K562 (cell line): Measurements from ENCODE around the gene MTMR3. TPM values are rescaled to one million over a fixed set of nuclear protein-coding genes. Genes with fewer than 3 reads are reported as not detected.

ENCODE experiments used
- ATAC-seq: fragments of 200-7000 bp; cut with Tn5 transposase; 3 replicates; pipeline ENCODE4 v1.9.1; 2020; ENCODE audit warnings: moderate library complexity
- BruUV-seq: library from RNA; stranded (reverse); fragments of 400-500 nt; replicated peaks from 2 replicates; lab custom pipeline; 2021; lab: Mats Ljungman, UMichigan
- CTCF ChIA-PET: fragments of 300-600 bp; formaldehyde crosslinking; extraction: SDS; loops from one replicate; lab custom pipeline; 2021; ENCODE audit warnings: low intra/inter-chr PET ratio; lab: Yijun Ruan, JAX
- POLR2A ChIA-PET: fragments of 300-600, 350-650 bp; sonication (Branson Sonifier 250); formaldehyde crosslinking; extraction: SDS; loops from one replicate; lab custom pipeline; 2021; ENCODE audit warnings: antibody characterized with exemption, inconsistent platforms; lab: Yijun Ruan, JAX
- DNase-seq, 4 experiments: peaks; one replicate each; pipeline versions ENCODE4 v3.0.0 to v3.0.0-alpha.2; 2011 to 2018; ENCODE audit warnings: low spot score in 3 of 4, mixed read lengths in 3 of 4; ENCODE audit errors: extremely low read depth in 1 of 4
- FAIRE-seq: peaks from 2 replicates; lab custom pipeline; 2011; peaks lifted over from hg19 to GRCh38; lab: Jason Lieb, UNC
- H2AFZ ChIP-seq: 2 replicates; pipeline ENCODE4 v1.6.0; 2011; ENCODE audit warnings: low read depth, low read length, control low read depth, inconsistent platforms
- H3K27ac ChIP-seq: fragments of 200-600 bp; 3 replicates; pipeline ENCODE4 v1.8.0; 2011; ENCODE audit warnings: low read depth, mild to moderate bottlenecking, control low read depth, inconsistent platforms, low read length, moderate library complexity, mixed read lengths; ENCODE audit errors: extremely low read depth
- H3K27me3 ChIP-seq, 2 experiments: fragments of 300-600 bp in 1 of 2; 2 replicates in 1 of 2; 3 replicates in 1 of 2; pipeline versions ENCODE4 v1.6.0 to v1.8.0; 2011; ENCODE audit warnings: inconsistent platforms in 2 of 2, low read length in 2 of 2, mild to moderate bottlenecking in 1 of 2, mixed read lengths in 1 of 2, moderate library complexity in 1 of 2; ENCODE audit not compliant: control insufficient read depth in 2 of 2, insufficient read depth in 2 of 2
- H3K36me3 ChIP-seq: fragments of 300-600 bp; 3 replicates; pipeline ENCODE4 v1.8.0; 2011; ENCODE audit warnings: mild to moderate bottlenecking, low read length, inconsistent platforms; ENCODE audit not compliant: control insufficient read depth, insufficient read depth
- H3K4me1 ChIP-seq, 2 experiments: fragments of 200-600 bp in 1 of 2; replicated peaks in 1 of 2; 2 replicates in 1 of 2; 3 replicates in 1 of 2; pipeline versions ENCODE4 v1.5.1 to v1.8.0; 2011; ENCODE audit warnings: inconsistent platforms in 2 of 2, low read length in 2 of 2, mild to moderate bottlenecking in 1 of 2, mixed read lengths in 1 of 2, moderate library complexity in 1 of 2; ENCODE audit not compliant: control insufficient read depth in 2 of 2, insufficient read depth in 2 of 2
- H3K4me2 ChIP-seq: 2 replicates; pipeline ENCODE4 v1.6.1; 2011; ENCODE audit warnings: low read length, control low read depth, inconsistent platforms, mixed read lengths; ENCODE audit not compliant: insufficient read depth
- H3K4me3 ChIP-seq: fragments of 200-600 bp; sonication (generic), shearing (Covaris generic); 2 replicates; pipeline ENCODE4 v1.5.1; 2016; ENCODE audit warnings: control low read depth, inconsistent platforms
- H3K79me2 ChIP-seq: fragments of 200-600 bp; 3 replicates; pipeline ENCODE4 v1.8.0; 2011; ENCODE audit warnings: low read length, inconsistent platforms; ENCODE audit not compliant: control insufficient read depth, insufficient read depth
- H3K9ac ChIP-seq, 2 experiments: 2 replicates each; pipeline versions ENCODE4 v1.6.0 to v1.6.1; 2011; ENCODE audit warnings: low read depth in 2 of 2, low read length in 2 of 2, control low read depth in 1 of 2, inconsistent platforms in 1 of 2, mild to moderate bottlenecking in 1 of 2, mixed read lengths in 1 of 2; ENCODE audit not compliant: insufficient read depth in 1 of 2
- H3K9me1 ChIP-seq: one replicate; pipeline ENCODE4 v1.6.0; 2011; ENCODE audit warnings: inconsistent platforms, mild to moderate bottlenecking, low read length, moderate library complexity; ENCODE audit not compliant: control insufficient read depth, insufficient read depth
- H3K9me3 ChIP-seq: replicated peaks from 2 replicates; pipeline ENCODE4 v1.5.1; 2011; ENCODE audit warnings: low read depth, low read length, inconsistent platforms; ENCODE audit not compliant: control insufficient read depth, insufficient read depth
- H4K20me1 ChIP-seq: replicated peaks from 2 replicates; pipeline ENCODE4 v1.6.1; 2011; ENCODE audit warnings: low read length, inconsistent platforms, mixed read lengths; ENCODE audit not compliant: control insufficient read depth, insufficient read depth
- PBX2 ChIP-seq, 2 experiments: IDR thresholded peaks in 1 of 2; conservative IDR thresholded peaks in 1 of 2; 2 replicates each; pipeline ENCODE4 v1.6.1; 2016; ENCODE audit warnings: low read depth in 2 of 2, mild to moderate bottlenecking in 1 of 2, missing compliant biosample characterization in 1 of 2, missing genetic modification characterization in 1 of 2, moderate library complexity in 1 of 2
- POLR2G ChIP-seq: fragments of 200-400 bp; formaldehyde crosslinking; IDR thresholded peaks from 2 replicates; pipeline ENCODE4 v1.6.1; 2017; ENCODE audit warnings: low read depth, mild to moderate bottlenecking, antibody characterized with exemption, low read length, moderate library complexity
- PURB ChIP-seq: sonication (generic); formaldehyde crosslinking; IDR thresholded peaks from 2 replicates; pipeline ENCODE4 v1.9.0; 2021; ENCODE audit warnings: low read depth, mild to moderate bottlenecking, missing genetic modification reagents
- SPI1 ChIP-seq: IDR thresholded peaks from 2 replicates; pipeline ENCODE4 v1.6.1; 2011; ENCODE audit warnings: low read depth, low read length, control low read depth, borderline replicate concordance
- TFAP4 ChIP-seq: sonication (generic); formaldehyde crosslinking; IDR thresholded peaks from 2 replicates; pipeline ENCODE4 v1.8.0; 2022; ENCODE audit warnings: missing genetic modification reagents, mild to moderate bottlenecking, moderate library complexity, borderline replicate concordance
- WGBS: fragments of 100-300 bp; shearing (Covaris generic); methylation state at CpG from one replicate; pipeline ENCODE4 v1.1.6; 2016; ENCODE audit warnings: low coverage, mixed read lengths; ENCODE audit not compliant: insufficient coverage; ENCODE audit errors: missing lambda C conversion rate; 5-methylcytosine and 5-hydroxymethylcytosine counted together
- in situ Hi-C: fragments of 300-500 bp; cut with MboI; formaldehyde crosslinking; loops from 4 replicates; pipeline ENCODE4 v1.15.0; 2018; ENCODE audit warnings: inconsistent platforms, mixed read lengths
- intact Hi-C: fragments of 100-400 bp; cut with micrococcal nuclease; formaldehyde crosslinking; loops from 2 replicates; pipeline ENCODE4 v1.14.2; 2022
- polyA plus RNA-seq, 8 experiments: library from polyadenylated mRNA; depleted of rRNA in 4 of 8; stranded (reverse) in 5 of 8; unstranded in 3 of 8; fragments of >200 nt; fragmentation: Nextera tagmentation in 2 of 8; fragmentation: Illumina TruSeq in 1 of 8; extraction: Ambion mirVana in 2 of 8; extraction: Trizol in 1 of 8; gene quantifications; 2 replicates each; pipeline versions ENCODE4 v1.2.1 to v1.2.3, GENCODE V29; 2011 to 2014; ENCODE audit warnings: inconsistent platforms in 1 of 8, missing spikeins in 1 of 8
- total RNA-seq, 7 experiments: library from RNA; depleted of rRNA in 6 of 7; stranded (reverse); fragments of >200 nt in 6 of 7; fragmentation: Illumina TruSeq in 2 of 7; extraction: Trizol in 2 of 7; gene quantifications; 2 replicates each; pipeline versions ENCODE4 v1.2.1 to v1.2.3, GENCODE V29; 2011 to 2021; ENCODE audit warnings: low replicate concordance in 1 of 7

Gene MTMR3
- total and polyA plus RNA-seq, 9 of the 15 experiments (the other 6 are each of a cell fraction or from before 2014, with no cell fraction given), result 1.6 to 13.7 (median 7.9) TPM

GRCh38 chr22:30031764-30032455 is 148.9 kb downstream of the MTMR3 start (continued):
- TF ChIP-seq PBX2 (CRISPR knock-in tag; IDR thresholded peaks at IDR 0.05; ENCODE audit: low read depth) (no peak), PBX2 (tag; conservative IDR thresholded peaks at IDR 0.05; ENCODE audit: low read depth) (no peak), POLR2G (no peak)
- TF ChIP-seq, all 486 proteins: peak for 0

- FAIRE-seq (no peak), ATAC-seq (no peak), DNase-seq (no peak)
- ChIA-PET POLR2A (interaction anchor here (0.7 to 1.6 kb wide), 2 partner anchors 10 to 16 kb away, joined by 3 read pairs; no protein-coding TSS in a partner anchor), CTCF (no interaction called here)
- H3K4me2 ChIP-seq, result no peak overlapping the region
- no TSS peak for BruUV-seq
- no peaks in the 10 kb centered on the region for H3K27me3 ChIP-seq
- H3K9ac ChIP-seq, result no peak overlapping the region
- in situ Hi-C loops, result no loop called here
- no peaks in the 10 kb centered on the region for H3K9me1 ChIP-seq
- no peaks in the 10 kb centered on the region for H3K36me3 ChIP-seq
- H3K9me3 ChIP-seq, result no peaks in the 10 kb centered on the region
- TF ChIP-seq PURB (CRISPR knock-in tag) (no peak), SPI1 (peak; percentile 64; the same call in 1 of the 2 replicates), TFAP4 (CRISPR knock-in tag) (no peak)
- H2AFZ ChIP-seq, result no peak overlapping the region
- H3K79me2 ChIP-seq, result no peaks in the 10 kb centered on the region
- intact Hi-C loops, result no loop called here
- no peak overlapping the region for H3K4me3 ChIP-seq
- WGBS, result 33% methylated on average over 4 of the region's 4 CpGs
- H3K4me1 ChIP-seq, result no peaks in the 10 kb centered on the region
- no peak overlapping the region for H3K27ac ChIP-seq
- no peaks in the 10 kb centered on the region for H4K20me1 ChIP-seq
Observed at GRCh38 chr22:30033137-30033536, 150.2 kb downstream of the MTMR3 start.
